Measurements from ENCODE around the gene MPHOSPH10.
"Not testable (repeated sequence)": the region's sequence is repeated elsewhere in the genome, so short reads cannot be mapped to it uniquely, and the experiment has no call there.

DNA sequence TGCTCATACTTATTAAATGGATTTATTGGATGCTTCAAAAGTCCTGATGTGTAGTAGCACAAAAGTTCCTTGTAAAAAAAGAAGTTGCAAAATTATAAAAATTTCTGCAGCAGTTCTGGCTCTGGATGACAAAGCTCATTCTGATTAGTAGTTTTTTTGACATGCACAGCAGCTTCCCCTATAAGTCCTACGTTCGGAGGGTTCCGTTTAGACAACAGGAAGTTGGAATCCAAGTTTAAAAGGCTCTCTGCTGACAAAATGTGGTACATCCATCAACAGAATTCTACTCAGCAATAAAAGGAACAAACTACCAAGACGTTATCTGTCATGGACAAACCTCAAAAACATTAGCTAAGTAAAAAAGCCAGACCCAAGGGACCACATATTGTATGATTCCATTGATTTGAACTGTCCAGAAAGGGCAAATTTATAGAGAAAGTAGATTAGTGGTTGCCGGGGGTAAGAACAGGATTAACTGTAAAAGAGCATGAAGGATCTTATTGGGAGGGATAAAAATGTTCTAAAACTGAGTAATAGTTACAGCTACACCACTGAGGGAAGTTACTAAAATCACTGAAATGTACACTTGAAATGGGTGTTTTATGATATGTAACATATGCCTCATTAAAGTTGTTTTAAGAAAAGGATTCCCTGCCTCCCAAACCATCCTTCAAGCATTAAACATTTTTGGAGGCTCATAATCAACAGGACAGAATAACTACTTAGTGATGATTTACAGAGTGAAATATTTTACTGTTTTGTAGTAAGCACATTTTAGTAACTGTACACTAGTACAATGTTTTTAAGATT is 53.1 kb downstream of the MPHOSPH10 start:
- TF ChIP-seq, protein P1, sequence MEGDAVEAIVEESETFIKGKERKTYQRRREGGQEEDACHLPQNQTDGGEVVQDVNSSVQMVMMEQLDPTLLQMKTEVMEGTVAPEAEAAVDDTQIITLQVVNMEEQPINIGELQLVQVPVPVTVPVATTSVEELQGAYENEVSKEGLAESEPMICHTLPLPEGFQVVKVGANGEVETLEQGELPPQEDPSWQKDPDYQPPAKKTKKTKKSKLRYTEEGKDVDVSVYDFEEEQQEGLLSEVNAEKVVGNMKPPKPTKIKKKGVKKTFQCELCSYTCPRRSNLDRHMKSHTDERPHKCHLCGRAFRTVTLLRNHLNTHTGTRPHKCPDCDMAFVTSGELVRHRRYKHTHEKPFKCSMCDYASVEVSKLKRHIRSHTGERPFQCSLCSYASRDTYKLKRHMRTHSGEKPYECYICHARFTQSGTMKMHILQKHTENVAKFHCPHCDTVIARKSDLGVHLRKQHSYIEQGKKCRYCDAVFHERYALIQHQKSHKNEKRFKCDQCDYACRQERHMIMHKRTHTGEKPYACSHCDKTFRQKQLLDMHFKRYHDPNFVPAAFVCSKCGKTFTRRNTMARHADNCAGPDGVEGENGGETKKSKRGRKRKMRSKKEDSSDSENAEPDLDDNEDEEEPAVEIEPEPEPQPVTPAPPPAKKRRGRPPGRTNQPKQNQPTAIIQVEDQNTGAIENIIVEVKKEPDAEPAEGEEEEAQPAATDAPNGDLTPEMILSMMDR (IDR thresholded peaks at IDR 0.05; ENCODE audit: borderline replicate concordance, extremely low read depth, low read length, poor library complexity, severe bottlenecking) = not testable (repeated sequence)
- not testable (repeated sequence) for TF ChIP-seq EZH2 (IDR thresholded peaks at IDR 0.05; ENCODE audit: borderline replicate concordance, low read depth, low read length, severe bottlenecking)

Measured in DND-41 (cell line).